T-helper 2 cell treated with Interferon-gamma antibody and Interleukin-4, amounts not matched to agents 5 μg/mL and 100 μg/mL, for 36 hours (primary cell): Measurements from ENCODE around the gene KIF26B.

Source experiments
- DNase-seq: peaks from one replicate; pipeline ENCODE4 v3.0.0; 2021; ENCODE audit warnings: low spot score
- H3K27ac Mint-ChIP-seq: one replicate; pipeline ENCODE4 v1.8.0; 2021; ENCODE audit warnings: mild to moderate bottlenecking, mixed read lengths
- H3K27me3 Mint-ChIP-seq: one replicate; pipeline ENCODE4 v1.8.0; 2021; ENCODE audit warnings: low read depth, mixed read lengths
- H3K36me3 Mint-ChIP-seq: one replicate; pipeline ENCODE4 v1.8.0; 2021; ENCODE audit warnings: low read depth, mixed read lengths
- H3K4me1 Mint-ChIP-seq: one replicate; pipeline ENCODE4 v1.8.0; 2021; ENCODE audit warnings: low read depth, mixed read lengths
- H3K4me3 Mint-ChIP-seq: one replicate; pipeline ENCODE4 v1.8.0; 2022; ENCODE audit warnings: mild to moderate bottlenecking, moderate library complexity, mixed read lengths
- H3K9me3 Mint-ChIP-seq: one replicate; pipeline ENCODE4 v1.8.0; 2021; ENCODE audit warnings: mixed read lengths

The KIF26B gene

GRCh38 chr1:245434280-245434679, 279.5 kb downstream of the KIF26B start:
- no peak for DNase-seq

GRCh38 chr1:245436407-245436806, 281.6 kb downstream of the KIF26B start:
- Mint-ChIP-seq H3K27me3 (peaks cover 5% of the 10 kb centered on the region), H3K36me3 (no peaks in the 10 kb centered on the region), H3K9me3 (no peaks in the 10 kb centered on the region), H3K4me1 (no peaks in the 10 kb centered on the region), H3K4me3 (no peak overlapping the region), H3K27ac (no peak overlapping the region)
- DNase-seq, result no peak

More at GRCh38 chr1:245434280-245434679, 279.5 kb downstream of the KIF26B start:
- Mint-ChIP-seq H3K36me3 (no peaks in the 10 kb centered on the region), H3K9me3 (no peaks in the 10 kb centered on the region), H3K27ac (no peak overlapping the region), H3K4me3 (no peak overlapping the region), H3K27me3 (no peaks in the 10 kb centered on the region), H3K4me1 (no peaks in the 10 kb centered on the region)

GRCh38 chr1:245437369-245438062, 282.7 kb downstream of the KIF26B start:
- H3K36me3 Mint-ChIP-seq, result no peaks in the 10 kb centered on the region
- H3K27ac Mint-ChIP-seq, result no peak overlapping the region
- H3K4me3 Mint-ChIP-seq, result no peak overlapping the region
- H3K9me3 Mint-ChIP-seq, result no peaks in the 10 kb centered on the region
- DNase-seq, result no peak
- H3K4me1 Mint-ChIP-seq, result no peaks in the 10 kb centered on the region
- H3K27me3 Mint-ChIP-seq, result peaks cover 5% of the 10 kb centered on the region

GRCh38 chr1:245440922-245441321, 286.1 kb downstream of the KIF26B start:
- H3K27me3 Mint-ChIP-seq, result peaks cover 5% of the 10 kb centered on the region
- H3K9me3 Mint-ChIP-seq, result no peaks in the 10 kb centered on the region
- H3K27ac Mint-ChIP-seq, result no peak overlapping the region
- DNase-seq, result no peak
- H3K36me3 Mint-ChIP-seq, result no peaks in the 10 kb centered on the region
- no peak overlapping the region for H3K4me3 Mint-ChIP-seq
- no peaks in the 10 kb centered on the region for H3K4me1 Mint-ChIP-seq

GRCh38 chr1:245441689-245442088, 286.9 kb downstream of the KIF26B start:
- no peaks in the 10 kb centered on the region for H3K9me3 Mint-ChIP-seq
- H3K4me3 Mint-ChIP-seq, result no peak overlapping the region
- no peak for DNase-seq
- H3K27me3 Mint-ChIP-seq, result peaks cover 5% of the 10 kb centered on the region
- no peaks in the 10 kb centered on the region for H3K4me1 Mint-ChIP-seq
- H3K36me3 Mint-ChIP-seq, result no peaks in the 10 kb centered on the region
- no peak overlapping the region for H3K27ac Mint-ChIP-seq

GRCh38 chr1:245444147-245444828, 289.5 kb downstream of the KIF26B start:
- no peak for DNase-seq
- Mint-ChIP-seq H3K4me1 (no peaks in the 10 kb centered on the region), H3K9me3 (no peaks in the 10 kb centered on the region), H3K27ac (no peak overlapping the region), H3K4me3 (no peak overlapping the region), H3K27me3 (peaks cover 5% of the 10 kb centered on the region), H3K36me3 (no peaks in the 10 kb centered on the region)

- Mint-ChIP-seq H3K36me3 (no peaks in the 10 kb centered on the region), H3K27me3 (peaks cover 5% of the 10 kb centered on the region), H3K27ac (no peak overlapping the region), H3K9me3 (no peaks in the 10 kb centered on the region), H3K4me1 (no peaks in the 10 kb centered on the region), H3K4me3 (no peak overlapping the region)
- DNase-seq, result no peak
Measured at GRCh38 chr1:245444945-245445344, 290.2 kb downstream of the KIF26B start.

- H3K4me1 Mint-ChIP-seq, result no peaks in the 10 kb centered on the region
- no peak overlapping the region for H3K4me3 Mint-ChIP-seq
- H3K27me3 Mint-ChIP-seq, result no peaks in the 10 kb centered on the region
- H3K9me3 Mint-ChIP-seq, result no peaks in the 10 kb centered on the region
- H3K27ac Mint-ChIP-seq, result no peak overlapping the region
- DNase-seq, result no peak
- H3K36me3 Mint-ChIP-seq, result no peaks in the 10 kb centered on the region
Measured at GRCh38 chr1:245448531-245448930, 293.7 kb downstream of the KIF26B start.

- no peaks in the 10 kb centered on the region for H3K9me3 Mint-ChIP-seq
- no peak for DNase-seq
- no peaks in the 10 kb centered on the region for H3K27me3 Mint-ChIP-seq
- no peaks in the 10 kb centered on the region for H3K4me1 Mint-ChIP-seq
- H3K4me3 Mint-ChIP-seq, result no peak overlapping the region
- H3K27ac Mint-ChIP-seq, result no peak overlapping the region
- H3K36me3 Mint-ChIP-seq, result no peaks in the 10 kb centered on the region
Measured at GRCh38 chr1:245448975-245449431, 294.2 kb downstream of the KIF26B start.

GRCh38 chr1:245453541-245453940, 298.8 kb downstream of the KIF26B start:
- Mint-ChIP-seq H3K27me3 (no peaks in the 10 kb centered on the region), H3K27ac (no peak overlapping the region), H3K4me1 (no peaks in the 10 kb centered on the region), H3K9me3 (no peaks in the 10 kb centered on the region), H3K36me3 (no peaks in the 10 kb centered on the region), H3K4me3 (no peak overlapping the region)
- DNase-seq, result no peak

GRCh38 chr1:245454051-245454450, 299.3 kb downstream of the KIF26B start:
- H3K4me3 Mint-ChIP-seq, result no peak overlapping the region
- H3K27me3 Mint-ChIP-seq, result no peaks in the 10 kb centered on the region
- H3K4me1 Mint-ChIP-seq, result no peaks in the 10 kb centered on the region
- no peak for DNase-seq
- no peaks in the 10 kb centered on the region for H3K36me3 Mint-ChIP-seq
- no peaks in the 10 kb centered on the region for H3K9me3 Mint-ChIP-seq
- no peak overlapping the region for H3K27ac Mint-ChIP-seq

- Mint-ChIP-seq H3K27ac (no peak overlapping the region), H3K4me3 (no peak overlapping the region), H3K27me3 (no peaks in the 10 kb centered on the region), H3K9me3 (no peaks in the 10 kb centered on the region), H3K4me1 (no peaks in the 10 kb centered on the region), H3K36me3 (no peaks in the 10 kb centered on the region)
- DNase-seq, result no peak
Measured at GRCh38 chr1:245457562-245457961, 302.8 kb downstream of the KIF26B start.

GRCh38 chr1:245458234-245458633, 303.4 kb downstream of the KIF26B start:
- H3K27ac Mint-ChIP-seq, result no peak overlapping the region
- no peaks in the 10 kb centered on the region for H3K4me1 Mint-ChIP-seq
- H3K4me3 Mint-ChIP-seq, result no peak overlapping the region
- no peaks in the 10 kb centered on the region for H3K36me3 Mint-ChIP-seq
- H3K27me3 Mint-ChIP-seq, result no peaks in the 10 kb centered on the region
- H3K9me3 Mint-ChIP-seq, result no peaks in the 10 kb centered on the region
- DNase-seq, result no peak

GRCh38 chr1:245458761-245459174, 304.0 kb downstream of the KIF26B start:
- no peak overlapping the region for H3K27ac Mint-ChIP-seq
- no peaks in the 10 kb centered on the region for H3K36me3 Mint-ChIP-seq
- no peaks in the 10 kb centered on the region for H3K27me3 Mint-ChIP-seq
- no peak for DNase-seq
- no peak overlapping the region for H3K4me3 Mint-ChIP-seq
- no peaks in the 10 kb centered on the region for H3K4me1 Mint-ChIP-seq
- H3K9me3 Mint-ChIP-seq, result no peaks in the 10 kb centered on the region
